GM21723 (cell line): ENCODE results near the gene RPTN.

Source experiments
- ATAC-seq: cut with Tn5 transposase; IDR thresholded peaks from one replicate; pipeline ENCODE4 v1.9.1; 2021; ENCODE audit warnings: mild to moderate bottlenecking, moderate library complexity; ENCODE audit not compliant: unreplicated experiment

Gene RPTN

GRCh38 chr1:152112101-152112884 is 46.7 kb downstream of the RPTN start:
- ATAC-seq, result no peak

- ATAC-seq, result no peak
Observed at GRCh38 chr1:152111515-152111968, 47.5 kb downstream of the RPTN start.

DNA sequence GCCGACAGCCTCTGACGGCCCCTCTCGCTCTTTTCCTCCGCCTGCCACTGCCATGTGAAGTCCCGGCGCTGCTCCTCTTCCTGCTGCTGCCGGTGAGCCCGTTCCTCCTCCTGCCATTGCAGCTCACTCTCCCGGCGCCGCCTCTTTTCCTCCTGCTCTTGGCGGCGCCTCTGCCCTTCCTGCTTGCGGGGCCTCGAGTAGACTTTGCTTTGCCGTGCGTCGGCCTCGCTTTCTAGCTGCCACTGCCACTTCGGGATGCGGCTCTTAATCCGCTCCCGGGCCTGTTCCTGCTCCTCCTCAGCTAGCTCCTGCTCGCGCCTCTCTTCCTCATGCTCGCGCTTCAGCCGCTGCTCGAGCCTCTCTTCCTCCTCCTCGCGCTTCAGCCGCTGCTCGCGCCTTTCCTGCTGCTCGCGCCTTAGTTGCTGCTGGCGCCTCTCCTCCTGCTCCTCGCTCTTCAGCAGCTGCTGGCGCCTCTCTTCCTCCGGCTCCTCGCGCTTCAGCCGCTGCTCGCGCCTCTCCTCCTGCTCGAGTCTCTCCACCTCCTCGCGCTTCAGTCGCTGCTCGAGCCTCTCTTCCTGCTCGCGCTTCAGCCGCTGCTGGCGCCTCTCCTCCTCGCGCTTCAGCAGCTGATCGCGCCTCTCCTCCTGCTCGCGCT is 48.0 kb downstream of the RPTN start:
- ATAC-seq, result no peak

DNA sequence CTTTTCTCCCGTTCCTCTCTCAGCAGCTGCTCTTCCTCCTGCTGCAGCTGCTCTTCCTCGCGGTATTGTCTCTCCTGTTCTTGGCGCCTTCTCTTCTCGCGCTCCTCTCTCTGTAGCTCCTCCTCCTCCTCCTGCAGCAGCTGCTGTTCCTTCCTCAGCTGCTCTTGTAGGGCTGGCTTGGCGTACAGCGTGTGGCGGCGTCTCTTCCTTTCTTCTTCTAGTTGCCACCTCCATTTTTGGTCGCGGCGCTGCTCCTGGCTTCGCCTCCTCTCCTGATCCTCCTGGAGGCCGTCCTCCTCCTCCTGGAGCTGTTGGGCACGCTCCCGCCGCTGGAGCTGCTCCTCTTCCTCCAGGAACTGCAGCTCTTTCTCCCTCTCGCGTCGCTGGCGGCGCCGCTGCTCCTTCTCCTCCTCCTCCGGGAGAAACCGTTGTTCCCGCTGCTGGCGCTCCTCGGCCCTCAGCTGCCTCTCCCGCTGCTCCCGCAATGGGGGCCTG is 48.6 kb downstream of the RPTN start:
- no peak for ATAC-seq

- ATAC-seq, result no peak
Observed at GRCh38 chr1:152109998-152110294, 49.1 kb downstream of the RPTN start.

- ATAC-seq, result no peak
Observed at GRCh38 chr1:152109231-152109997, 49.6 kb downstream of the RPTN start.

GRCh38 chr1:152108882-152109222 is 50.2 kb downstream of the RPTN start:
- no peak for ATAC-seq

DNA sequence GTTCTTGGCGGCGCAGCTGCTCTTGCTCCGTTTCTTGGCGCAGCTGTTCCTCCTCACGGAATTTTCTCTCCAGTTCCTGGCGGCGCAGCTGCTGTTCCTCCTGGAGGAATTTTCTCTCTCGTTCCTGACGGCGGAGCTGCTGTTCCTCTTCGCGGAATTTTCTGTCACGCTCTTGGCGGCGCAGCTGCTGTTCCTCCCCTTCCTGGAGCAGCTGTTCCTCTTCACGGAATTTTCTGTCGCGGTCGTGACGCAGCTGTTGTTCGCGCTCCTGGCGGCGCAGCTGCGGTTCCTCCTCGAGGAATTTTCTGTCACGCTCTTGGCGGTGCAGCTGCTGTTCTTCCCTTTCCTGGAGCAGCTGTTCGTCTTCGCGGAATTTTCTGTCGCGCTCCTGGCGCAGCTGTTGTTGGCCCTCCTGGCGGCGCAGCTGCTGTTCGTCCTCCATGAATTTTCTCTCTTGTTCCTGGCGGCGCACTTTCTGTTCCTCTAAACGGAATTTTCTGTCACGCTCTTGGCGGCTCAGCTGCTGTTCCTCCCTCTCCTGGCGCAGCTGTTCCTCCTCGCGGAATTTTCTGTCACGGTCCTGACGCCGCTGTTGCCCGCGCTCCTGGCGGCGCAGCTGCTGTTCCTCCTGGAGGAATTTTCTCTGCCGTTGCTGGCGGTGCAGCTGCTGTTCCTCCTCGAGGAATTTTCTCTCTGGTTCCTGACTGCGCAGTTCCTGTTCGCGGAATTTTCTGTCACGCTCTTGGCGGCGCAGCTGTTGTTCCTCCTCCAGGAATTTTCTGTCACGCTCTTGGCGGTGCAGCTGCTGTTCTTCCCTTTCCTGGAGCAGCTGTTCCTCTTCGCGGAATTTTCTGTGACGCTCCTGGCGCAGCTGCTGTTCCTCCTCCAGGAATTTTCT is 50.8 kb downstream of the RPTN start:
- no peak for ATAC-seq

- ATAC-seq, result no peak
Observed at GRCh38 chr1:152107031-152107983, 51.7 kb downstream of the RPTN start.

GRCh38 chr1:152104854-152105253 is 54.2 kb downstream of the RPTN start:
- ATAC-seq, result no peak
